ENCODE measurements around the gene GSTM4. TPM values are rescaled to one million over a fixed set of nuclear protein-coding genes. Genes with fewer than 3 reads are reported as not detected.

The GSTM4 gene
- total and polyA plus RNA-seq, 9 of the 15 experiments (the other 6 are each of a cell fraction or from before 2014, with no cell fraction given) = 18.8 to 53.4 (median 38.8) TPM

- TF ChIP-seq OTX1 (CRISPR knock-in tag; IDR thresholded peaks at IDR 0.05) (peak; percentile 42; the same call in 1 of the 2 replicates), ZKSCAN8 (CRISPR knock-in tag; IDR thresholded peaks at IDR 0.05) (no peak), ZNF408 (CRISPR knock-in tag; IDR thresholded peaks at IDR 0.05; ENCODE audit: low read depth) (no peak), KAT7 (CRISPR knock-in tag; IDR thresholded peaks at IDR 0.05; ENCODE audit: borderline replicate concordance) (peak; percentile 53; the same call in 1 of the 2 replicates), SAFB (IDR thresholded peaks at IDR 0.05; ENCODE audit: borderline replicate concordance, low read depth, low read length) (no peak), TCF15 (CRISPR knock-in tag; IDR thresholded peaks at IDR 0.05) (no peak), POLR2G (IDR thresholded peaks at IDR 0.05; ENCODE audit: low read depth, low read length) (no peak), DLX4 (CRISPR knock-in tag; IDR thresholded peaks at IDR 0.05) (no peak), ZNF449 (CRISPR knock-in tag; IDR thresholded peaks at IDR 0.05) (no peak), CREB5 (CRISPR knock-in tag; IDR thresholded peaks at IDR 0.05) (no peak), CBX3 (IDR thresholded peaks at IDR 0.05; ENCODE audit: borderline replicate concordance in 1 of 2, low read length in 2 of 2) (no peak), RHOXF2B (CRISPR knock-in tag; conservative IDR thresholded peaks at IDR 0.05) (no peak), ESRRA (IDR thresholded peaks at IDR 0.05; ENCODE audit: borderline replicate concordance, low read depth) (peak; percentile 61; the same call in 1 of the 2 replicates), ZFP30 (CRISPR knock-in tag; IDR thresholded peaks at IDR 0.05; ENCODE audit: borderline replicate concordance) (no peak), MNT (conservative IDR thresholded peaks at IDR 0.05) (no peak), RFX1 (IDR thresholded peaks at IDR 0.05) (no peak), ARNT (IDR thresholded peaks at IDR 0.05) (no peak), ZNF79 (CRISPR knock-in tag; IDR thresholded peaks at IDR 0.05; ENCODE audit: low read depth) (no peak), HDAC1 (IDR thresholded peaks at IDR 0.05) (no peak), MTF1 (CRISPR knock-in tag; IDR thresholded peaks at IDR 0.05; ENCODE audit: borderline replicate concordance) (no peak), ZNF277 (CRISPR knock-in tag; IDR thresholded peaks at IDR 0.05; ENCODE audit: borderline replicate concordance) (no peak)
Measured at GRCh38 chr1:109640285-109640865, 15.5 kb upstream of the GSTM4 start (continued).

Data from K562 (cell line).